ENCODE results near the gene ELP6.

DNA sequence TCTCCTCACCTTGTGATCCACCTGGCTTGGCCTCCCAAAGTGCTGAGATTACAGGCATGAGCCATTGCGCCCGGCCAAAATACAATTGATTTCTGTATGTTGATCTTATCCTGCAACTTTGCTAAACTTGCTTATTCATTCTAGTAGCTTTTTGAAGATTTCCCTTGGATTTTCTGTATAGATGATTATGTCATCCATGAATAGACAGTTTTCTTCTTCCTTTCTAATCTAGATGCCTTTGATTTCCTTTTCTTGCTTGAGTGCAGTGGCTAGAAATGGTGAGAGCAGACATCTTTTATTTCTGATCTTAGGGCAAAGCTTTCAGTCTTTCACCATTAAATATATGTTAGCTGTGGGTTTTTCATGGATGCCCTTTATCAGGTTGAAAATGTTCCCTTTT, 4.4 kb upstream of the ELP6 start:
- no peak for TF ChIP-seq POLR2A (IDR thresholded peaks at IDR 0.05)
- TF ChIP-seq, protein P1, sequence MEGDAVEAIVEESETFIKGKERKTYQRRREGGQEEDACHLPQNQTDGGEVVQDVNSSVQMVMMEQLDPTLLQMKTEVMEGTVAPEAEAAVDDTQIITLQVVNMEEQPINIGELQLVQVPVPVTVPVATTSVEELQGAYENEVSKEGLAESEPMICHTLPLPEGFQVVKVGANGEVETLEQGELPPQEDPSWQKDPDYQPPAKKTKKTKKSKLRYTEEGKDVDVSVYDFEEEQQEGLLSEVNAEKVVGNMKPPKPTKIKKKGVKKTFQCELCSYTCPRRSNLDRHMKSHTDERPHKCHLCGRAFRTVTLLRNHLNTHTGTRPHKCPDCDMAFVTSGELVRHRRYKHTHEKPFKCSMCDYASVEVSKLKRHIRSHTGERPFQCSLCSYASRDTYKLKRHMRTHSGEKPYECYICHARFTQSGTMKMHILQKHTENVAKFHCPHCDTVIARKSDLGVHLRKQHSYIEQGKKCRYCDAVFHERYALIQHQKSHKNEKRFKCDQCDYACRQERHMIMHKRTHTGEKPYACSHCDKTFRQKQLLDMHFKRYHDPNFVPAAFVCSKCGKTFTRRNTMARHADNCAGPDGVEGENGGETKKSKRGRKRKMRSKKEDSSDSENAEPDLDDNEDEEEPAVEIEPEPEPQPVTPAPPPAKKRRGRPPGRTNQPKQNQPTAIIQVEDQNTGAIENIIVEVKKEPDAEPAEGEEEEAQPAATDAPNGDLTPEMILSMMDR (IDR thresholded peaks at IDR 0.05 in 4 of 5, conservative IDR thresholded peaks at IDR 0.05 in 1 of 5), result no peak
